NOMO-1 treated with DMSO at 0.1 percent for 48 hours (cell line): ENCODE data around the gene CYB5RL.
"Not testable (repeated sequence)": the region's sequence is repeated elsewhere in the genome, so short reads cannot be mapped to it uniquely, and the experiment has no call there.

Experiments used
- DNase-seq: peaks from one replicate; lab custom pipeline; 2025; ENCODE audit not compliant: unreplicated experiment; lab: John Stamatoyannopoulos, UW

Gene CYB5RL

GRCh38 chr1:54227091-54227602 is 27.3 kb upstream of the CYB5RL start:
- no peak for DNase-seq

- DNase-seq: no peak
Measured at GRCh38 chr1:54225986-54226559, 26.2 kb upstream of the CYB5RL start.

- DNase-seq: no peak
Measured at GRCh38 chr1:54225378-54225777, 25.5 kb upstream of the CYB5RL start.

GRCh38 chr1:54224233-54224632 is 24.4 kb upstream of the CYB5RL start:
- no peak for DNase-seq

- no peak for DNase-seq
Measured at GRCh38 chr1:54223441-54224202, 23.8 kb upstream of the CYB5RL start.

GRCh38 chr1:54222711-54223110 is 22.9 kb upstream of the CYB5RL start:
- DNase-seq: no peak

GRCh38 chr1:54221867-54222484 is 22.1 kb upstream of the CYB5RL start:
- no peak for DNase-seq

- DNase-seq: peak; percentile 4
Measured at GRCh38 chr1:54221113-54221834, 21.4 kb upstream of the CYB5RL start.

GRCh38 chr1:54220004-54220811 is 20.4 kb upstream of the CYB5RL start:
- DNase-seq: peak; percentile 39

GRCh38 chr1:54219688-54220003 is 19.8 kb upstream of the CYB5RL start:
- no peak for DNase-seq

GRCh38 chr1:54218883-54219687 is 19.3 kb upstream of the CYB5RL start:
- no peak for DNase-seq

- DNase-seq: no peak
Measured at GRCh38 chr1:54215523-54215922, 15.7 kb upstream of the CYB5RL start.

GRCh38 chr1:54212872-54213271 is 13.0 kb upstream of the CYB5RL start:
- DNase-seq: no peak

GRCh38 chr1:54207896-54208295 is 8.1 kb upstream of the CYB5RL start:
- not testable (repeated sequence) for DNase-seq

- DNase-seq: no peak
Measured at GRCh38 chr1:54207287-54207686, 7.5 kb upstream of the CYB5RL start.

GRCh38 chr1:54204199-54204598 is 4.4 kb upstream of the CYB5RL start:
- DNase-seq: no peak

GRCh38 chr1:54200519-54200997 is 728 bp upstream of the CYB5RL start:
- DNase-seq: no peak

- DNase-seq: no peak
Measured at GRCh38 chr1:54199151-54199764, 572 bp downstream of the CYB5RL start.

- DNase-seq: no peak
Measured at GRCh38 chr1:54193453-54193852, 6.4 kb downstream of the CYB5RL start.
